ENCODE data around the gene SLC17A7.
A peak's percentile ranks its signal among the peaks of the same experiment; 100 is the strongest.

GRCh38 chr19:49487277-49488045 lies 46.1 kb upstream of the SLC17A7 start, which contains the start of gene RPL13A:
- peak; percentile 46 for TF ChIP-seq EP300 (IDR thresholded peaks at IDR 0.05)
- peak; percentile 98 for TF ChIP-seq POLR2A (IDR thresholded peaks at IDR 0.05)
- peak in 2 of 3 donors; percentile 20 to 22 for TF ChIP-seq CTCF (IDR thresholded peaks at IDR 0.05)

Data from ovary (tissue), 3 donors.